HCT116 (cell line): ENCODE data around the gene SCAI.

Experiments used
- CTCF ChIP-seq, 3 experiments: fragments of 200-600 bp in 1 of 3; sonication (generic) in 1 of 3; IDR thresholded peaks in 2 of 3; conservative IDR thresholded peaks in 1 of 3; 2 replicates each; pipeline ENCODE4 v1.5.1; 2012 to 2017; ENCODE audit warnings: low read depth in 2 of 3, low read length in 2 of 3, antibody characterized with exemption in 1 of 3, borderline replicate concordance in 1 of 3, control low read depth in 1 of 3, mild to moderate bottlenecking in 1 of 3, mixed read lengths in 1 of 3, mixed run types in 1 of 3, moderate library complexity in 1 of 3; ENCODE audit not compliant: insufficient read depth in 1 of 3
- EGR1 ChIP-seq: IDR thresholded peaks from 2 replicates; pipeline ENCODE4 v1.6.1; 2012; ENCODE audit warnings: low read depth
- EZH2 ChIP-seq: fragments of 200-600 bp; sonication (generic); IDR thresholded peaks from 2 replicates; pipeline ENCODE4 v1.6.1; 2017; ENCODE audit warnings: antibody characterized with exemption, mixed run types
- MAX ChIP-seq: IDR thresholded peaks from 2 replicates; pipeline ENCODE4 v1.6.1; 2012
- POLR2A ChIP-seq: IDR thresholded peaks from 2 replicates; pipeline ENCODE4 v1.7.0; 2011; ENCODE audit warnings: borderline replicate concordance; ENCODE audit not compliant: insufficient read depth, insufficient read length; ENCODE audit errors: extremely low read depth
- RAD21 ChIP-seq: IDR thresholded peaks from 2 replicates; pipeline ENCODE4 v1.6.1; 2012; ENCODE audit warnings: low read depth, mild to moderate bottlenecking
- SP1 ChIP-seq: IDR thresholded peaks from 2 replicates; pipeline ENCODE4 v1.6.1; 2012; ENCODE audit warnings: low read depth
- TCF7L2 ChIP-seq: IDR thresholded peaks from 2 replicates; pipeline ENCODE4 v1.7.0; 2011; ENCODE audit warnings: borderline replicate concordance, inconsistent platforms; ENCODE audit not compliant: insufficient read depth, insufficient read length; ENCODE audit errors: extremely low read depth
- ZFX ChIP-seq: fragments of 450-650 bp; IDR thresholded peaks from 2 replicates; pipeline ENCODE4 v1.6.1; 2017
- ZNF274 ChIP-seq: fragments of 200-500 bp; sonication (Bioruptor generic); IDR thresholded peaks from 2 replicates; pipeline ENCODE4 v1.6.1; 2014; ENCODE audit warnings: mild to moderate bottlenecking, low read depth, low read length, inconsistent platforms
- TF ChIP-seq, protein P1 (sequence below): IDR thresholded peaks from 2 replicates; pipeline ENCODE4 v1.6.1; 2012

DNA sequence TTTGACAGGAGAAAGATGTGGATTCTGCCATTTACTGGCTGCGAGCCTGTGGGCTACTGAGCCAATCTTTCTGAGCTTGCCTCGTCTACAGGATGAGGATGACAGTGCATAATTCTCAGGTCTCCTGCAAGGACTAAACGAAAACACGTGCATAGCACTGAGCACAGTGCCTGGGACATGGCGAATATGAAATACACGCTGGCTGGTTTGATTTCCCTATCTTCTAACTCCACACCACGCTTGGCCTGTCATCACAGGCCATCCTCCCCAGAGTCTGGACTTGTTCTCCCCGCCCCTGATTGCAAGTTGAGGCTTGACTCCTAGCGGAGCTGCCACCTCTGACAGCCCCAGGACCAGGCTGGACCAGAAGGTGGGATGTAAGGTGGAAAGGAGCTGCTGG lies 243.5 kb downstream of the SCAI start:
- no peak for TF ChIP-seq CTCF (IDR thresholded peaks at IDR 0.05 in 2 of 3, conservative IDR thresholded peaks at IDR 0.05 in 1 of 3; ENCODE audit: borderline replicate concordance in 1 of 3, insufficient read depth in 1 of 3, low read depth in 2 of 3, low read length in 2 of 3)
- no peak for TF ChIP-seq SP1
- no peak for TF ChIP-seq ZNF274
- no peak for TF ChIP-seq ZFX
- TF ChIP-seq EGR1: no peak
- TF ChIP-seq TCF7L2: no peak
- TF ChIP-seq POLR2A: no peak
- TF ChIP-seq RAD21: no peak
- no peak for TF ChIP-seq EZH2
- TF ChIP-seq MAX: no peak
- TF ChIP-seq, protein P1, sequence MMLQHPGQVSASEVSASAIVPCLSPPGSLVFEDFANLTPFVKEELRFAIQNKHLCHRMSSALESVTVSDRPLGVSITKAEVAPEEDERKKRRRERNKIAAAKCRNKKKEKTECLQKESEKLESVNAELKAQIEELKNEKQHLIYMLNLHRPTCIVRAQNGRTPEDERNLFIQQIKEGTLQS: no peak
